Hematopoietic multipotent progenitor cell (in vitro differentiated cells): Measurements from ENCODE around the gene CUL4B. TPM values are rescaled to one million over a fixed set of nuclear protein-coding genes. Genes with fewer than 3 reads are reported as not detected.
"Not testable (repeated sequence)": the region's sequence is repeated elsewhere in the genome, so short reads cannot be mapped to it uniquely, and the experiment has no call there.

ENCODE experiments used
- DNase-seq, 3 donors: peaks; one replicate each; pipeline ENCODE4 v3.0.0-alpha.2; 2011 to 2015; ENCODE audit warnings: low read depth in 2 of 3, low spot score in 2 of 3
- small RNA-seq: library from RNA; depleted of rRNA; stranded (forward); fragments of <200 nt; gene quantifications from one replicate; pipeline ENCODE3, GENCODE V24; 2012
- total RNA-seq: library from RNA; depleted of rRNA; stranded (reverse); fragments of >200 nt; gene quantifications from one replicate; pipeline ENCODE4 v1.2.3, GENCODE V29; 2012

The CUL4B gene
- total RNA-seq, 1 donor, result 8.1 TPM

GRCh38 chrX:120534413-120535205 is 26.2 kb downstream of the CUL4B start:
- no peak for DNase-seq

DNA sequence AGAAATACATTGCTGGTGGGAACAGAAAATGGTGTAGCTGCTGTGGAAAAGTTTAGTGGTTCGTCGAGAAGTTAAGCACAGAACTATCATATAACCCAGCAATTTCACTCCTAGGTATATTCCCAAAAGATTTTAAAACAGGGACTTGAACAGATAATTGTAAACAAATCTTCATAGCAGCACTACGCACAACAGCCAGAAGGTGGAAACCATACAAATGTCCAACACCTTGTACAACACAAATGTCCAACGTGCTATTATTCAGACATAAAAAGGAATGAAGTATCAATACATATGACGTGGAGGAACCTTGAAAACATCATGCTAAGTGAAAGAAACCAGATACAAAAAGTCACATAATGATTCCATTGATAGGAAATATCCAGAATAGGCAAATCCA is 37.9 kb downstream of the CUL4B start:
- no peak for DNase-seq

GRCh38 chrX:120517936-120518335 is 42.8 kb downstream of the CUL4B start:
- no peak for DNase-seq

GRCh38 chrX:120514236-120514635 is 46.5 kb downstream of the CUL4B start:
- DNase-seq, result peak in 1 of 3 donors; percentile 26

DNA sequence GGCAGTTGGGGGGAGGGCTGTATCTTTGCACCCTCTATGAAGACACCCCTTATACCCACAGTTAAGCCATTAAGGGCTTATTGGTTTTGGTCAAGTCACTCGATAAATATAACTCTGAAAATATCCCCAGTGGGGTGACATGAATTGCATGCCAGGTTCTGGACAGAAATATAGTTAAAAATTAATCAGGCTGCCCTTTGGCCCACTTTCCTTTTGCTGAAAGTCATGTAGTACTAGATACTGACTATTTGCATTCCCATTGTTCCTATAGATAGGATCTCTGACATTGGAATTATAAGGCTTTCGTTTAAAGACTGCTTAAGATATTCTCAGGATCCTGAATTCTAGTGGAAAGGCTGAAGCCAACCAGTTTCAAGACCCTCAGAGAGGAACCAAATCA is 48.1 kb downstream of the CUL4B start:
- no peak for DNase-seq

DNA sequence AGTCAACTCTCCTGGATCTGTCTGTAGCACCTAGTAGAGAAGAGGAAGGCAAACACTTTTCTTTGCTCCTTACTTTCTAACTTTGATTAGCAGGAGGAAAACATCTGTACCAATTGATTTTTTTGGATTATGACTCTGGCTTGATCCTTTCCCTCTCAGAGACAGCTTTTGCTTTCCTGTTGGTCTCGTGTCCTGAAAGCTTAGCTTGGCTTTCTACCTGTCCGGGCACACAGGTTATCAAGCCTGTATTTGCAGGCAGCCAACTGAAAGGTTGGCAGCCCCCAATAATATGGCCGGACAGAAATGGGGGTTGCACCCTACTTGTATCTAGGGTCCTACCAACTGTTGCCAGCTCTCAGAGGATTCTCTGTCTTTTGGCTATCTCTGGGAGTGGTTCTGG is 48.5 kb downstream of the CUL4B start:
- no peak for DNase-seq

DNA sequence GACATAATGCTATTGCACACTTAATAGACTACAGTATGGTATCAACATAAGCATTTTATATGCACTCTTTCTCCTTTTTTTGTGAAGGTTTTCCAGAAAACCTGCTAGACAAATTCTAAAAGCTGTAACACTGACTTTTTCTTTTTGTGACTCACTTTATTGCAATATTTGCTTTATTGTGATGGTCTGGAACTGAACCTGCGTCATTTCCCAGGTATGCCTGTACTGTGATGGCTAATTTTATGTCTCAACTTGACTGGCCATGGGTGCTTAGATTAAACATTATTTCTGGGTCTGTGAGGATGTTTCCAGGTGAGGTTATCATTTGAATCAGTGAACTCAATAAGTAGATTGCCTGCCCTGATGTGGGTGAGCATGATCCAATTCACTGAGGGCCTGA is 56.2 kb downstream of the CUL4B start:
- no peak for DNase-seq

DNA sequence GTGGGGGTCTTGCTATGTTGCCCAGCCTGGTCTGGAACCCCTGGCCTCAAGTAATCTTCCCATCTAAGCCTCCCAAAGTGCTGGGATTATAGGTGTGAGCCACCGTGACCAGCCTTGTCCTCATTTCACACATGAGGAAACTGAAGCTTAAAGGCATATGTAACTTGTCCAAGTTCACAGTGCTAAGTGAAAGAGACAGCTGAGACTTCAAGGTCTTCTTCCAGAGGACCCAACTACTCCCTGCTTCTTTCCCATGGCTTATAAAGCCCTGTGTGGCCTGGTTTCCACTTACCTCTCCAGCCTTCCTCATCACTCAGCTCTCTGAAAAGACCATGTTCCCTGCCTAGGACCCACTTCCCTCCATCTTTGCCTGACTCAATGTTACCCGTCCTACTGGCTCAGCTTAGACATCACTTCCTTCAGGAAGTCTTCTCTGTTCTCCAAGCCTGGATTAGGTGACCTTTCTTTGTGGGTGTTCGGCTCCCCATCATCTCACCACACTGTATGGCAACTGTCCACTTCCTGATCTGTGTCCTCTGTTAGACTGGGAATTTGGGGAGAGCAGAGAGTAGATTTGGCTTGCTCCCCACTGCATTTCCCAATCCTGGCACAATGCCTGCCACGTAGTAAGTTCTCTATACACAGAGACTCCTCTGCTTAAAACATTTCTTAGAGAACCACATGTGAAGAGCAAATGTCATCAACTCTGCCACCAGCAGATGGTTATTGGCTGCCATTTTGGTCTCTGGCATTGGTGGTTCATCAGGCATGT is 61.3 kb downstream of the CUL4B start:
- no peak for DNase-seq

GRCh38 chrX:120490119-120490518 is 70.6 kb downstream of the CUL4B start:
- DNase-seq, result not testable (repeated sequence)

DNA sequence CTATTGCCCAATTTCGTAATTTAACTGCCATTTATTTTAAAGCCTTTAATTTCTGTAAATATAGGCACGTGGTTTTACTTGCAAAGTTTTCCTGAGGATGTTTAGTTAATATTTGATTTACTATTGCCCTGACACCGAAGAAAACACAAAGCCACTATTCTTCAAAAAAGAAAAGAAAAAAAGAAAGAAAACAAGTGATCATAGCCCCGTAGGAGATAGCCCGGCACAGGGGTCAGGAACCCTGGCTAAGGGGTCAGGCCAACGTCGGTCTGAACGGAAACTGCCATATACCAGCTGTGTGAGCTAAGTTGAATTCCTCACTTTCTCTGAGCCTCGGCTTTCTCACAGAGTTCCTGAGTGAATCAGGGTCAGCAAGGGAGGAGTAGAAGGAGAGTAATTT is 74.0 kb downstream of the CUL4B start:
- DNase-seq, result no peak

DNA sequence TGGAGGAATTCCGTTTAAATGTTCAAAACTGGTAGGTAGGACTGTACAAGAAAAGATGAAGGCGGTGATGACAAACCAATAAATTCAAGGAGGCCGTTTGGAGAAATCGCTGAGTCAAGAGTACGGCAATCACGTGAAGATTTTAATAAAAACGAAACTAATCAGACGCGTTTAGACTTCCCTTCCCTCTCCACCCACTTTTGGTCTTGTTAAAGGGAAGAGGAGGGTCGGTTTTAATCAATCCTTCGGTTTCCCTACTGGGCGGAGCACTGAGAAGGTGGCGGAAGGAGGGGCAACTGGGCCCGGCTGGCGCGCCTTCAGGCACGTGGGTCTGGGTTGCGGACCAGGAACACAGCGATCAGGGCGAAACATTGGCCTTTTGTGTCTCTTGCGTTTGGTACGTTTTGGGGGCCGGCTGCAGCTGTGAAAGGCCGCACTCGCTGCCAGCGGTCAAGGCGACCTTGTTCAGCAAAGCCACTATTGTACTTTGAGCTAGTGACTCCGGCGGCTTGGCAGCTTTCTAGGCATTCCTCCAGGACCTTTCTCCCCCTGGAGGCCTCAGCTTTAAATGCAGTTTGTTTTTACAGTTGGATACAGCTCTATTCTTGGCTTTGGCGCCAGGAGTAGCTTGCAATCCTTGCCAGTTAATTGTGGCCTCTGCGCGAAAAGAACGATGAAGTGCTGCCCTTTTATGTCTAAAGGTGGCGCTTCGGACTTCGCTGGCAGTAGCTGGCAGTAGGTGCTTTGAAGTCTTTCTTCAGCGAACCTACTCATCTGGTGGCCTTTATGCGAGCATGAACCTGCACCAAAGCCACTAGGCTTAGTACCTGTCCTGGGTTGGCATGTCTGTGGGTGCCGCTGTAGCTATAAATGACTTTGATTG is 74.9 kb downstream of the CUL4B start:
- DNase-seq, result peak; percentile 22 to 91 (median 81)

GRCh38 chrX:120485315-120485637 is 75.5 kb downstream of the CUL4B start:
- no peak for DNase-seq

- no peak for DNase-seq
Measured at GRCh38 chrX:120477453-120477852, 83.3 kb downstream of the CUL4B start.

DNA sequence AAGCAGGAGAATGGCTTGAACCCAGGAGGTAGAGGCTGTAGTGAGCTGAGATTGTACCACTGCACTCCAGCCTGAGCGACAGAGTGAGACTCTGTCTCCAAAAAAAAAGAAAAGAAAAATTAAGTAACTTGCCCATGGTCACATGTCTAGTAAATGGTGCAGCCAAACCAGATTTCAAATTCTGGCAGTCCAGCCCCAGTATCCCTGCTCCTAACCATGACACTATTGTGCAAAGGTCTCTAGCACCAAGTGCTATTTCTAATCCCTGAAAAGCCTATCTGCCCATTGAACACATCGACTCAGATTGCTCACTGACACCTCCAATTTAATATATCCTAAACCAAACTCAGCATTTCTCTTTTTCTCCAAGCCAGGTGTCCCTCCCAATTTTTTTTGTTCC is 84.0 kb downstream of the CUL4B start:
- no peak for DNase-seq

DNA sequence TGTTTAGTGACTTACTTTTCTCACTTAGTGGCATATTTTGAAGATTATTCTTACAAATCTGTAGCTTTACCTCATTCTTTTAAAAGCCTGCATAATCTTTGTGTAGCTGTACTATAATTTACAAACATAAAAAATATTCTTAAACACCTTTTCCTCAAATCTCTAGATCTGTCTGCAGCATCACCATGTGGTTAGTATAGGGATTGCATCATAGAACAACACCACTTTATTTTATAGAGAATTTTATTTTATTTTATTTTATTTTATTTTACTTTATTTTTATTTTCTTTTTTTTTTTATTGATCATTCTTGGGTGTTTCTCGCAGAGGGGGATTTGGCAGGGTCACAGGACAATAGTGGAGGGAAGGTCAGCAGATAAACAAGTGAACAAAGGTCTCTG is 85.3 kb downstream of the CUL4B start:
- peak in 1 of 3 donors; percentile 63 for DNase-seq

Small RNA genes lying within 50 kb of the gene (small RNA-seq; reads per million reads assigned to genes)
- not detected for gene RNU7-37P

Other genes starting within 250 kb of the CUL4B start
- not detected for gene TMEM255A, start 249.5 kb downstream of the CUL4B start, total RNA-seq
- gene ATP1B4, start 198.9 kb downstream of the CUL4B start, total RNA-seq, result not detected
- gene LAMP2, start 91.7 kb downstream of the CUL4B start, total RNA-seq, result 135 TPM
- gene MCTS1, start 43.1 kb upstream of the CUL4B start, total RNA-seq, result 7.3 TPM
- 7.5 TPM for gene C1GALT1C1, start 69.1 kb upstream of the CUL4B start, total RNA-seq